ENCODE data around the gene SLC35A5.

SLC35A5 gene

DNA sequence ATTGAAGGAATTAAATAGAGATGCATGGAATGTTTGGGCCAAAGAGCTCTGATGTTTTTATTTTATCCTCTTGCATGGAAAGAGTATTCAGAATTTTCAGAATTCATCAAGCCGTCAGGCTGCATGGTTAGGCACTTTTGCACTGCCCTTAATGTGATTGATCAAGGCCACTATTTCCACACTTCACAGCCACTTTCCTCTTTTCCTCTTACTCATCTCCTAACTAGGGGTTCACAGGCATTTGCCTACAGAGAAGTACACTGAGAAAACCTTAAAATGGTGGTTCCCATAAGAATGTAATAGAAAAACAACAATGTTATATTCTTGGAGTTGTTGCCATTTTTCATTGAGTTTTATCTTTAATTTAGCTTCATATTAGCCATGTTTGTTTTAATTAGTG, 10.9 kb downstream of the SLC35A5 start:
- DNase-seq: no peak

DNA sequence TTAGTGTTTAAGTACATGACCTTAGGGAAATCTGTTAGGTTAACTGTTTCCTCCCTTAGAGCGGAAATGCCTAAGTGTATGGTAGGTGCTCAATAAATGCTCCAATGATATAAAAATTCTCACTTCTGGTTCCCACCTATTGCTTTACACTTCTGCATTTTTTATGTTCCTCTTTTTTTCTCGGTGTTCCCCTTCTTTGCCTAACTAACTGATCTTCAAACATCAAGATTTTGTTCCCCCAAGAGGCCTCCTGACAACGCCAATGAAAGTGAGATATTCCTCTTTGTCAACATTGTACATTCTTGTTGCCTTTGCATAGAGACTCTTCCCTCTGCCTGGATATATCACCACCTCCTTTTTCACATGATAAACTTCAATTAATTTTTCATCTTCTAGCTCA, 17.4 kb downstream of the SLC35A5 start:
- DNase-seq: no peak

DNA sequence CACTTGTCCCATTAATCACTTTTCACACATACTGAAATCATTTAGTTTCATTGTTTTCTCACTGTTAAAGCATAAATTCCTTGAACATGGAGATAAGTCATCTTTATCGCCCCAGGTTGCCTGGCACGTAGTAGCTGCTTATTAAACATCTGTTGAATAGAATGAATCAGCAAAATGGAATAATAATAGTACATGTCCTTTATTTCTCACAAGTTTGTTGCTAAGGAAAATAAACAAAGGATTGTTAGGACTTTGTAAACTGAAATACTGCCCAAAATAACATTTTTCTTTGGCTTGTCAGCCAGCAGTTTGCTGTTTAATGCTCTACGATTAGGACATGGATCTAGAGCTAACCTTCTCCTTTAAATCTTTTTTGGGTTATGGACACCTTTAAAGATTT, 17.9 kb downstream of the SLC35A5 start:
- DNase-seq: no peak

DNA sequence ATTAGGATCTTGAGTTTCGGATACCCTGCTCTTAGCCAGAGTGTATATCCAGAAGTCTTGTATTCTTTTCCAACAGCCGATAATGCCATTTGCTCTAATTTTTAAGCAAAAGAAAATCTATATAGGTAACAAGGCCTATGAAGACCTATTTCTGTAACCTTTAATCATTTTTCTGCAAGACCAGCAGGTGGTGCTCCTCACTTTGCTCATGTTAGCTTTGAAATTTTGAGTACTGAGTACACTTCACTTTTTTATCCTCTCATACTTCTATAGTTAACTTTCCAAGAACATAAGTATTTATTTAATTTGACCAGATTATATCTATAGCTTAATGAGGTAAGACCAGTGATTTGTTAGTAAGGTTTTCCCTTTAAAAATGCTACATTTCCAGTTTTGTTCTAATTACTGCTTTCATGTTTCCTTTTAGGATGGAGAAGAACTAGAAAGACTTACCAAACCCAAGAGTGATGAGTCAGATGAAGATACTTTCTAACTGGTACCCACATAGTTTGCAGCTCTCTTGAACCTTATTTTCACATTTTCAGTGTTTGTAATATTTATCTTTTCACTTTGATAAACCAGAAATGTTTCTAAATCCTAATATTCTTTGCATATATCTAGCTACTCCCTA, 20.5 kb downstream of the SLC35A5 start:
- peak; percentile 41 for DNase-seq

DNA sequence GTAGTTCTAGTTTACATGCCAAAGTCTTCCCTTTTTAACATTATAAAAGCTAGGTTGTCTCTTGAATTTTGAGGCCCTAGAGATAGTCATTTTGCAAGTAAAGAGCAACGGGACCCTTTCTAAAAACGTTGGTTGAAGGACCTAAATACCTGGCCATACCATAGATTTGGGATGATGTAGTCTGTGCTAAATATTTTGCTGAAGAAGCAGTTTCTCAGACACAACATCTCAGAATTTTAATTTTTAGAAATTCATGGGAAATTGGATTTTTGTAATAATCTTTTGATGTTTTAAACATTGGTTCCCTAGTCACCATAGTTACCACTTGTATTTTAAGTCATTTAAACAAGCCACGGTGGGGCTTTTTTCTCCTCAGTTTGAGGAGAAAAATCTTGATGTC, 21.3 kb downstream of the SLC35A5 start:
- no peak for DNase-seq

DNA sequence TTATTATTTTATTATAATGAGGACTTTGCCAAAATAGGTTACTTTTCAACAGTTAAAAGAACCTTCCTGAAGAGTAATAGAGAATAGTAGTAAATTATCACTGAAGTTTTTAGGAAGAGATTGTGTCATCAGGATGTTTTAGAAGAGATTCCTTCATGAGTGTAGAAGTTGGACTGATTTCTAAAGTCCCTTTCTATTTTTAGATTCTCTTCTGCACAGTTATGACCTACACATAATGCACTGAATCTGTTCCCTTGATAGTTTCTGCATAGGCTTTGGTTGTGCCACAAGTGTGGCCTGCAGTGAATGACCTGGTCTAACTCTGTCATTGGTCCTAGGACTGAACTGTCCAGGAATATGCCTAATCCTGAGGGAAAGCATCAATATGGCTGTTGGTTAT, 23.9 kb downstream of the SLC35A5 start:
- DNase-seq: no peak

DNA sequence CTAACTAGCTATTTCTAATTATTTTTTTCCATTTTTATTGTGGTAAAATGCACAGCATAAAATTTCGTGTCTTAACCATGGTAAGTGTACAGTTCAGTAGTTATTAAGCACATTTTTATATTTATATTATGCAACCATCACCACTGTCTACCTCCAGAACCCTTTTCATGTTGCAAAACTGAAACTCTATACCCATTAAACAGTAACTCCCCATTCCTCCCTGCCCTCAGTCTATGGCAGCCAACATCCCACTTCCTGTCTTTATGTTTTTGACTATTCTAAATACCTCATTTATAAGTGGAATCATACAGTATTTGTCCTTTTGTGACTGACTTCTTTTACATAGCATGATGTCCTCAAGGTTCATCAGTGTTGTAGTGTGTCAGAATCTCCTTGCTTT, 25.5 kb downstream of the SLC35A5 start:
- no peak for DNase-seq

DNA sequence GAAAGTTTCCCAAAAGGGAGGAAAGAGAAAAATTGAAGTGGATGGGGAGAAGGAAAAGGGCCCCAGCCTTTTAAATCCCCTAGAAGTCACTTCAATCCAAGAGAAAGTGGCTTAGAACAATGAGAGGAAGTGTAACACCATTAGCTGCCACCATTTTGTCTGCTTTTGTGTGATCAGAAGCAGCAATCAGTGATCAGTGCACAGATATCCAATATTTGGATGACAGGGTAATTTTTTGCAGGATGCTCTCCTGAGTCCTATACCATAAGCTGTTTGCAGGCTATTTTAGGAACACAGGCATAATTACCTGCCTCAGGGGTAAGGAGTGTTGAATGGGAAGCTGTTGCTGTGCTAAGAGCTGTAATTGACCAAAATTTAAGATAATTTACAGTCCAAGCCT, 31.4 kb downstream of the SLC35A5 start:
- DNase-seq: no peak

DNA sequence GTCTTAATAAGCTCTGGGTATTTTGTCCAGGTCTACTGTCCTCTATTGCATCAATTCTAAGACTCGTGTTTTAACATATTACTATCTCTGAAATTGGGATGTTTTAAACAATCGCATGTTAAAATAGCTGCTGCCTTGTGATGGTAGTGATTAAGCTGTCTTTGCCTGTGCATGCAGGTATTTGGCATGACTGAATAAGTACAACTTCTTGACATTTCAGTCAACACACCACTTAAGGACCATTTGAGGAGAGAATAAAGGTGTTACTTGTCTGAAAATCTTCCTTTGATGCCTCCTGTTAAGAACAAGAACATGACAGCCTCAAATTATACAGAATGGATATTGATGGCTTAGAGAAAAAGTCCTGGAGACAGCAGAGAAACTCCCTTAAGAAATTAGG, 33.0 kb downstream of the SLC35A5 start:
- no peak for DNase-seq

DNA sequence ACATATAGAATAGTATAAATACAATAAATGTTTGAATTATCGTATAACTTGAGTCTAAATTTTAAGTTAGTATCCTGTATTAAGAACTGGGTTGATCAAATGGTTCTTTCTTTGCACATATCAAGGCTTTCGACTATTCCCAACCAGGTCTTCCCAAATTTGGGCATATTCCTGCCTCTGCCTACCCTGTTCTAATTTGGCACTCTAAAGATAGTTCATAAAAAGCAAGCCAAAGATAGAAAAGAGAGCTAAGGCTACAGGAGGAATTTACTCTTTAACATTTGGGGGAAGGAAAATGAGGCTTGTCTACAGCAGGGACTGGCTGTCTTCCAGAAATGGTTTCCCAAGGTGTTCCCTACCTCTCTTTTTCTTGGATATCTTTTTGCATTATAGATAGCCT, 36.1 kb downstream of the SLC35A5 start:
- DNase-seq: no peak

DNA sequence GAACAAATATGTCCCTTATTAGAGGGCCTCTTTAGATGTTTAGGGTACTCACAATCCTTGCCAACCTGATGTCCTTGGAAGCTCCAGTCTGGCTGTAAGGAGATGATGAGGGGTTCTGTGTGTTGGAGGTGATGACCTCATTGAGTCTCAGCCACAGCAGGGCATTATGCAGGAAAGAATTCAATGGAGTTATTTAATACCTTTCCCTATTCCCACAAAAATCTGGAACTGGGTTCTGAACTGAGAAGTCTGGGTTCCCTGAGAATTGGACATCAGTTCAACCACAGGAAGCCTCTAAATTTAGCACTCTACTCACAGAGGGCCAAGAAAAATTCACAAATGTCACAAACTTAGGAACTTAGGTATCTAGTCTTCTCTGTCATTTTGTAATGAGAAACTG, 36.9 kb downstream of the SLC35A5 start:
- DNase-seq: no peak

DNA sequence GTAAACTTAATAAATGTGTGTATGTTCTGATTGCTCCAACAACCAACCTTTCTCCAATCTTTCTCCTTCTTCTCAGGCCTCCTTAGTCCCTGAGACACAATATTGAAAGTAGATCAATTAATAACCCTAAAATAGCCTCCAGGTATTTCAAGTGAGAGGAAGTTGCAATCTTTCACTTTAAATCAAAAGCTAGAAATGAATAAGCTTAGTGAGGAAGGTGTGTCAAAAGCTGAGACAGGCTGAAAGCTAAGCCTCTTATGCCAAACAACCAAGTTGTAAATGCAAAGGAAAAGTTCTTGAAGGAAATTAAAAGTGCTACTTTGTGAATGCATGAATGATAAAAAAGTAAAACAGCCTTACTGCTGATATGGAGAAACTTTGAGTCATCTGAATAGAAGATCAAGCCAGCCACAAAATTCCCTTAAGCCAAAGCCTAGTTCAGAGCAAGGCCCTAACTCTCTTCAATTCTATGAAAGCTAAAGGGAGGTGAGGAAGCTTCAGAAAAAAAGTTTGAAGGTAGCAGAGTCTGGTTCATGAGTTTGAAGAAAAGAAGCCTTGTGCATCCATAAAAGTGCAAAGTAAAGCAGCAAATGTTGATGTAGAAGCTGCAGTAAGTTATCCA, 40.5 kb downstream of the SLC35A5 start:
- no peak for DNase-seq

DNA sequence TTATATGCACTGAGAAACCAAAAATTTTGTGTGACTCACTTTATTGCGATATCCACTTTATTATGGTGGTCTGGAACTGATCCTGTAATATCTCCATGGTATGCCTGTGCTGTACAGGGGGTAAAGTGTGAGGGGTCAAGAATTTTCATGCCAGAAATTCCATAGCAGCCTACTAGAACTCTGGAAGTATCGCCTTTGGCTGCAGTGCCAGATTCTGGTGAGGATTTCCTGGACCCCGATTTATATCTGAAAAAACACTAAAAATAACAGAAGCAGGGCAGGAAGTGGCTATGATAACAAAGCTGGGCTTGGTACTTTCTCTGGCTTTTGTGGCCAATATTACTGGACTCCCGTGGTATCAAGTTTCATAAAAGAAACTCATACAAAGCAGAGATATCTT, 42.7 kb downstream of the SLC35A5 start:
- no peak for DNase-seq

DNA sequence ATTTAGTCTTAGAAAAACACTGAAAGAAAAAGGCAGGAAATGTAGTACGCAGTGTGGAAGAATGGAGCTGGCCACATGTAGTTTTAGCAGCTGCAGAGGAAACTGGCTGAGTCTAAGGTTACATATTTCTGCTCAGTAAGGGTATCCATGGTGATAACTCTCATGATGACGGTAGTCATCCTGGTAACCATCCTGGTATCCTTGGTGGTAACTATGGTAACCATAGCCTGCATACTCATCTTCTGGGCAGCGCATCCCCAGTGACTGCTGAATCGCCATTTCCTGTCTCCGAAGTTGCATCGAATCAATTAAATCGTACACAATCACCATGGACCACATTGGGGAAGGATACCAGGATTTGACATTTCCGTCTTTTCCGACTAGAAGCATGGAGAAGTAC, 43.4 kb downstream of the SLC35A5 start:
- DNase-seq: no peak

DNA sequence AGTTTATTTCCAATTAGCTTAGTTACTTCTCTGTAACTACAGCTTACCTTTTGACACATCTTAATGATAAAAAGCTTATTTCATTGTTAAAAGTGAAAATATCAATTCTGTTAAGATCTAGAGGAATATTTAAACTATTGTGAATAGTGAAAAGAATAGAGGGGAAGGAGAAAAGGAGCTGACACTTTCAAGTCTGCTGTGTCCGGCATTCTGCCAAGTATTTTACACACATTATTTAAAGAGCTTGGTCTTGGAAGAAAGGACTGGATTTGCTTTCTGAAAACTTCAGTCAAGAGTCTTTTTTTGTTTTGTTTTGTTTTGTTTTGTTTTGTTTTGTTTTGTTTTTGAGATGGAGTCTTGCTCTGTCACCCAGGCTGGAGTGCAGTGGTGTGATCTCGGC, 44.3 kb downstream of the SLC35A5 start:
- DNase-seq: no peak

DNA sequence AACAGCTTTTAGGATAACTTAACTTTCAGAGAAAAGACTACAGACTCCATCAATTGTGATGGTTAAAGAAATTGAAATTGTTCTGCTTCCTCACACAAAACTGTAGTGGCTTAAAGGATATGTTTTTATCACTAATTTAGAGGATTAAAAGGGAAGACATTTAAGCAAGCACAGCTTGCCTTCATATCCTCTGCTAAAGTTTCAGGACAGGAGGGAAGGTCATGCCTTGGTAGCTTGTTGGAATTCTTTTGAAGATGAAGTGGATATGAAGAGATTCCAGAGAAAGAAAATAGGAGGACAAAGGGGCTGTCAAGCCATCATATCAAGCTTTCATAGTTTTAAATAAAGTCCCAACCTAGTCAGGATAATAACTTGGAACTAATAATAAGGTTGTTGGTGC, 46.0 kb downstream of the SLC35A5 start:
- DNase-seq: no peak

DNA sequence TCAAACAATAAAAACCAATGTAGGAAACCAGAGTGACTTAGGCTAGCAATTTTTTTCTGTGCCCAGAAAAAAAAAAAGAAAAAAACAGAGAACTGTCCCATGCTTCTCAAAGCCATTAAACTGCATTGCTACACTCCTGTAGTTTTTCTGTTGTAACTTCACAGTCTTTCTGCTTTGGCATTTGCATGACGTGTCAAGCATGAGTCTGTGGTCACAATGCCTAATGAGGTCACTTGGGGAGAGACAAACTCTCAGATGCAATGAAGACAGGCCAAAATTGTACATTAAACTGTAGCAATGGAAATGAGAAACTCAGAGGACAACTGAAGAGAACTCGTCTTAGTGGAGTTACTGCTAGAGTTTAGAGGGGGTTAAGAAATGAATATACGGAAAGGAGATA, 48.3 kb downstream of the SLC35A5 start:
- DNase-seq: no peak

DNA sequence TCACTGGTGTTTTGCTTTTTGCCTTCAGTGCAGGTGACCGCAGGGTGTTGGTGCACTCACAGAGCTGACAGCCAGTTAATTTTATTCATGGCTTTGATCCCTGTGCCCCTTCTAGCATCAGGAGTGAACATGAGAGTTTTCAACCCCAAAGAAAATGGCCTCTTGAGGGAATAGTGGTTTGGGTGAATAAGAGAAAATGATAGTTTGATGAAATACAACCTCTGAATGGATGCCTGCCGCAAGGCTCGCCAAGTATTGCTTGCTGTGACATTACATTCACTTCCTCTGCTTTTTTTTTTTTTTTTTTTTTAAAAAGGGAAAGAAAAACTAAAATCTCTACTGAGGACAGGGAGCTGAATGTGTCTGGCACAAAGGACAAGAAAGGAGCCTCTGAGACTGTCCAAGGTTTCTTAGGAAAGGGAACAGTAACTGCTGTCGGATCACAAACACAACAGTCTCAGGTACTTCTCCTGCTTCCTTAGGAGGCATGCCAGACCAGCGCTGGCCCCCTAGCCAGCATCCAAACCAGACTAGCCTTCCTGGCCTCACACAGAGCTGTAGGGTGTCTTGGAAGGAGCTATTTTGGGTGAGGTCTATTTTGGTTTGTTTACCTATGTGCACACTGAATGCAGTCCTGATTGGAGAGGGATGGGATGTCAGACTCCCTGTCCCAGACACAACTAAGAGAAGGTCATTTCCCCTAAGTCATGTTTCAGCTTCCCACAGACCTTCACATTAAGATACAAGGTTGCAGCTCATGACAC, 50.1 kb downstream of the SLC35A5 start:
- no peak for DNase-seq

DNA sequence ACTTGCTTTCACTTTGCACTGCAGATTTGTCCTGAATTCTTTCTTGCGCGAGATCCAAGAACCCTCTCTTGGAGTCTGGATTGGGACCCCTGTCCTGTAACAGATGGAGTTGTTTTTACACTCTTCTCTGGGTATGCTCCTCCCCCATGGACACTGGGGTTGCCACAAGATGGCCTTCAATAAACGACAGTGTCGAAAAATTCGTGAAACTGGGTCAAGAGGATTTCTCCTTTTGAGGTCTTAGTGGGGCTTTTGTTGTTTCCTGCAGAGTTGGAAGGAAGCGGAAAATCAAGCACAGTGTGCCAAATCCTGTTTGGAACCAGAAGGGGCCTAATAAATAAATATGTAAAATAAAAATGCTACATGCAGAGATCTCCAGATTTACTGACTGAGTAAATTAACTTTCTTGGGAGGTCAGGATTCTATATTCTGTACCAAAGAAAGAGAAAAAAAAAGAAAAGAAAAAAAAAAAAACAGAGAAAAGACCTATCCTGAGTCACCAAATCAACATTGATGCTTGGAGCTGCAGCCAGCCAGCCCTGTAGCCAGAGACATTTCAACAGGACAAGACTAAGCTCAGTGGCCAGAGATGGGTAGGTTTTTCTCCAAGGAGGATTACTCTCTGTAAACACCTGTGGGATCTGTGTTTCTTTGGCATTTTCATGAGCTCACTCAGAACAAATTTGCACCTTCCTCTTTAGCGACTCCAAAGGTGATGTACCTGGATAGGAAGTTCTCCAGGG, 54.3 kb downstream of the SLC35A5 start:
- DNase-seq: no peak

DNA sequence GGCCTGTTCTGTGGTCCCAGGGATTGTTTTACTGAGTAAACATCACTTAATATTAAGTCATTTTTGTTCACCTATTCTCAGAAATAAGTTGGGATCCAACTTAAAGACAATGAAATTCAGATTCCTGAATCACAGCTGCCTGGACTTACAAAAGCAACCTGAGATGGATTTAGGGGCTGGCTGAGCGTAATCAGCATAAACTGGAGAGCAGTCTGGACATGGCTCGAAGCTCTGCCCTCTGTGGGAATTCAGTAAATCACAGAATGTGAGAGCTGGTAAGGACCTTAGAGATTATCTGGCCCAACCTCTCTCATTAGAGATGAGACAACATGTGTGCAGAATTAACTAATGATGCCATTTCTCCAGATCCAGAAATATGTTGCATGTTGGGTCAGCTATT, 55.4 kb downstream of the SLC35A5 start:
- DNase-seq: no peak

DNA sequence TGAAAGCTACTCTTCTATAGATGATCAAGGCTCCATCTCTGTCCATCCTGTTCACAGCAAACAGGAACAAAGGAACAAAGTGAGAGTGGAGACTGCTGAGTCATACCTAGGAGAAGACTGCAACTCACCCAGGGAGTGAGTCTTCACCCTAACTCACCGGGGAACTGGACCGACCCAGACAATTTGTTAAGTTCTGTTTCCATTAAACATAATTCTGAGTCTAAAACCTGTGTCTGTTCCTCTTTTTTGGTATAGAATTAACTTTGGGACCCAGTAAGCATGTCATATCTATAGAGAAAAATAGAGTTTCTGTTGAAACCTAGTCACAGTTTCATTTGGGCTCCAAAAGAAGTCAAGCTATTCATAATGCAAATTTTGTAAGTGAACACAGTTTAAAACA, 57.5 kb downstream of the SLC35A5 start:
- no peak for DNase-seq

DNA sequence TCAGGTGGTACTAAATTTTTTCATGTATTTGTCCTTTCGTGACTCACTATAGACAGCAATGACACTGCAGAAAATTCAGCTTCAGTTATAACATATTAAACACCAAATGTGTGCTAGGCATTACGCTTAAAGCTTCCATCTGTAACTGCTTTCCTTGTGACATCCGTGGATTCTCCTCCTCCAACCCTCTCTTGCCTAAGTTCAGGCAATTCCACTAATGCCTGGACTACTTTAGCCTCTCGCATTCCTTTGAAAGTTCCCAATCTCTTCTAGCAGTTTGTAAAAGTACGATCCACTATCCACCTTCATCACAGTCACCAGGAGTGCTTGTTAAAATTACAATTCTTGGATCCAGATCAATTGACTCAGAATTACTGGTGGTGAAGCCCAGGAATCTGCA, 61.4 kb downstream of the SLC35A5 start:
- DNase-seq: no peak

DNA sequence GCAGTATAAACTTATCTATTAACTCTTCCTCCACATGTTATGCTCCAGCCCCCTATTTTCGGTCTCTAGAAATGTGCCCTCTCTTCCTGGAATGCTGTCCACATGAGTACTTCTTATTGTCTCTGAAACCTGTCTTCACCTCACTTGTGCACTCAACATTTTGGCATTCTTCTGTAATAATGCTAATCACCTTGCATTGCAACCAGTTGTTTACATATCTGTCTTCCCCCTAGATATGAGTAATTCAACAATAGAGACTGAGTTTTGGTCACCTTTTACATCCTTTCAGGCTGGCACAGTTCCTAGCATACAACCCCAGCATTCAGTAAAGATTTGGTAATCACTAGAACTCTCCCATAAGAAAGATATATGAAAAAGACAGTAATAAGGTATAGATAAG, 61.9 kb downstream of the SLC35A5 start:
- no peak for DNase-seq

DNA sequence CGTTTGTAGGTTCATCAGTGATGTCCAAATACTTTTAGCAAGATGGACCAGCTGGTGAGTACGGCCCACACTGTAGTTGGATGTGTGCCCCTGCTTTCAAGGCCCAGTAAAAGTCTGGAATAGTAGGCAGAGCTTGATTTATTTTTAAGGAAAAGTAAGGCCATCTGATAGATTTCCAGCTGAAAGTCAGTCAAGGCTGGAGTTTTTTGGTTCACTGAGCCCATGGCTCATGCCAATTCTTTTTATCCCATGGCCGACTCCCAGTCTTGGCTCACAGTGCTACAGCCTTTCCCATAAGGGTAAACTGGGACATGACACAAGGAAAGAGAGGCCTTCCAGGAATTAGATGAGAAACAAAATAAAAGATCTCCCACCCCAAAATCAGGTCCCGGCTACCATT, 65.6 kb downstream of the SLC35A5 start:
- DNase-seq: no peak

Measured in NCI-H1436 (cell line).